Calu3 (cell line): ENCODE results near the gene TRIM41. TPM values are rescaled to one million over a fixed set of nuclear protein-coding genes. Genes with fewer than 3 reads are reported as not detected.

Experiments used
- BruUV-seq: library from RNA; stranded (reverse); fragments of 400-500 nt; replicated peaks from 2 replicates; lab custom pipeline; 2021; lab: Mats Ljungman, UMichigan
- CTCF ChIA-PET: fragments of 300-600 bp; sonication (Branson Sonifier 250); formaldehyde crosslinking; loops from one replicate; lab custom pipeline; 2022; ENCODE audit warnings: antibody characterized with exemption; lab: Charles Lee
- DNase-seq: peaks from one replicate; pipeline ENCODE4 v3.0.0; 2022
- H3K27ac Mint-ChIP-seq: one replicate; pipeline ENCODE4 v1.8.0; 2022; ENCODE audit warnings: mixed read lengths; ENCODE audit not compliant: unreplicated experiment
- H3K27me3 Mint-ChIP-seq: one replicate; pipeline ENCODE4 v1.8.0; 2022; ENCODE audit warnings: mixed read lengths; ENCODE audit not compliant: unreplicated experiment
- H3K36me3 Mint-ChIP-seq: one replicate; pipeline ENCODE4 v1.8.0; 2022; ENCODE audit warnings: mild to moderate bottlenecking, moderate library complexity, mixed read lengths; ENCODE audit not compliant: insufficient read depth, unreplicated experiment
- H3K4me1 Mint-ChIP-seq: one replicate; pipeline ENCODE4 v1.8.0; 2022; ENCODE audit warnings: mild to moderate bottlenecking, low read depth, mixed read lengths; ENCODE audit not compliant: unreplicated experiment
- H3K4me3 Mint-ChIP-seq: one replicate; pipeline ENCODE4 v1.8.0; 2022; ENCODE audit warnings: mild to moderate bottlenecking, low read depth, moderate library complexity, mixed read lengths; ENCODE audit not compliant: unreplicated experiment
- H3K9me3 Mint-ChIP-seq: one replicate; pipeline ENCODE4 v1.8.0; 2022; ENCODE audit warnings: low read depth, mixed read lengths; ENCODE audit not compliant: unreplicated experiment
- CTCF ChIP-seq: fragments of 200-600 bp; IDR thresholded peaks from one replicate; pipeline ENCODE4 v1.8.0; 2022; ENCODE audit warnings: antibody characterized with exemption; ENCODE audit not compliant: unreplicated experiment
- intact Hi-C: fragments of 100-400 bp; cut with micrococcal nuclease; formaldehyde crosslinking; loops from one replicate; pipeline ENCODE4 v1.10.0; 2022; ENCODE audit not compliant: unreplicated experiment
- total RNA-seq: library from RNA; stranded (reverse); gene quantifications from 2 replicates; pipeline ENCODE4 v1.2.3, GENCODE V29; 2022

Gene TRIM41
- total RNA-seq, 1 experiment from 2014 or later: 33.5 TPM

- CTCF ChIA-PET: interaction anchor here (0.9 kb wide), 1 partner anchor 9 kb away, joined by 3 read pairs; no protein-coding TSS in a partner anchor
- peak overlapping the region; percentile 68 for H3K4me3 Mint-ChIP-seq
- H3K27ac Mint-ChIP-seq: peak overlapping the region; percentile 45
- H3K4me1 Mint-ChIP-seq: peaks cover 43% of the 10 kb centered on the region
- intact Hi-C loops: no loop called here
- no peak for DNase-seq
- H3K27me3 Mint-ChIP-seq: peaks cover 8% of the 10 kb centered on the region
- no peaks in the 10 kb centered on the region for H3K9me3 Mint-ChIP-seq
- no TSS peak for BruUV-seq
- TF ChIP-seq CTCF: no peak
- peaks cover 39% of the 10 kb centered on the region for H3K36me3 Mint-ChIP-seq
Measured at GRCh38 chr5:181215997-181216989, 6.8 kb upstream of the TRIM41 start.

DNA sequence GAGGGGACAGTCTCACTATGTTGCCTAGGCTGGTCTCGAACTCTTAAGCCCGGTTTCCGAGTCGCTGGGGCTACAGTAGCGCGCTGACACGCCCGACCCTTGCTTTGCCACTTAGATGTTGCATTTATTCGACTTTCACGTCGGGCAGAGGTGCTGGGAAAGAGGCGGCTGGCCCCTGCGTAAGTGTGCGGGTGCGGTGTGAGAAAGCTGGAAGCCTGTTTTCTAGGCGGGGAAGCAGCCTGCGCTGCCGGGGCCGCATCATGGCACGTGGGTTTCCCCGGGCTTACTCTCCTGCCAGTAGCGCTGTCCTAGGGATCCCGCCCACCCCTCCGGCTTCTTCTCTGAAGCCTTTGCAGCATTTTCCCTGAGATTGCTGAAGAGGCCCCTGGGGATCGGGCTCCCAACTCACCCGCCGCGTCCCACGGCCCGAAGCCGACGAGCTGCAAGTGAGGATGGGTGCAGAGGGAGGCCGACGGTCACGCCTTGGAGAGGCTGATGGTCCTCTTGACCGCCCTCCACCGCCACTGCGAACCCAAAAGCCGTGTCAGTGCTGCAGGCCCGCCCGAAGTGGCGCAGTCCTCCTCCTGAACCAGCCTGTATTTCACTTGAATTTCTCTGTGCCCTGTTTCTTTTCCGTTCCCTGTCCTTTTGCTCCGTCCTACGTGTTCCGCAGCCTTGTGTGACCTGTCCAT is 5.8 kb upstream of the TRIM41 start:
- no peak for TF ChIP-seq CTCF
- Mint-ChIP-seq H3K27ac (peak overlapping the region; percentile 91), H3K9me3 (no peaks in the 10 kb centered on the region), H3K4me1 (peaks cover 47% of the 10 kb centered on the region), H3K36me3 (peaks cover 49% of the 10 kb centered on the region), H3K4me3 (peak overlapping the region; percentile 68), H3K27me3 (peaks cover 8% of the 10 kb centered on the region)
- DNase-seq: peak; percentile 67
- CTCF ChIA-PET: interaction anchor here (0.7 kb wide), 1 partner anchor 10 kb away, joined by 3 read pairs; no protein-coding TSS in a partner anchor
- intact Hi-C loops: no loop called here
- BruUV-seq: no TSS peak

- BruUV-seq: no TSS peak
- no peak for TF ChIP-seq CTCF
- Mint-ChIP-seq H3K36me3 (peaks cover 54% of the 10 kb centered on the region), H3K9me3 (no peaks in the 10 kb centered on the region), H3K4me1 (peaks cover 51% of the 10 kb centered on the region), H3K4me3 (peak overlapping the region; percentile 68), H3K27me3 (peaks cover 8% of the 10 kb centered on the region), H3K27ac (peak overlapping the region; percentile 91)
- DNase-seq: peak; percentile 70
- intact Hi-C loops: loop anchor here (1.0 kb wide), 1 partner anchor 10 kb away; no protein-coding TSS in a partner anchor
- CTCF ChIA-PET: interaction anchor here (0.7 kb wide), 1 partner anchor 10 kb away, joined by 3 read pairs; no protein-coding TSS in a partner anchor
Measured at GRCh38 chr5:181217803-181218062, 5.3 kb upstream of the TRIM41 start.

DNA sequence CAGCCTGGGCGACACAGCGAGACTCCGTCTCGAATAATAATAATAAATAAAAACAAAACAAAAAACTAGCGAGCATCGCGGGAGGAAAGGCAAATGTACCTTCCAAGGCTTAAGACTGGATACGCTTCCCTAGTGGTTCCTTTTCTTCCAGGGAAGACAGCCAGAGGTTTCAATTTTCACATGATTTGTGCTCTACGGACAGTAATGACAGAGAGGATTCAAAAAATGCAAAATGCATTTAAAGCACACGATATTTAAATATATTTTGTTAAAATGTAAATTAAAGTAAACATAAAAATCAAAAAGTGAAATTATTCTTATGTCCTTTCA is 4.3 kb upstream of the TRIM41 start:
- no peak for TF ChIP-seq CTCF
- H3K36me3 Mint-ChIP-seq: peaks cover 64% of the 10 kb centered on the region
- no TSS peak for BruUV-seq
- H3K4me3 Mint-ChIP-seq: peak overlapping the region; percentile 68
- H3K27ac Mint-ChIP-seq: peak overlapping the region; percentile 91
- peaks cover 5% of the 10 kb centered on the region for H3K27me3 Mint-ChIP-seq
- H3K4me1 Mint-ChIP-seq: peaks cover 49% of the 10 kb centered on the region
- no peaks in the 10 kb centered on the region for H3K9me3 Mint-ChIP-seq
- CTCF ChIA-PET: no interaction called here
- intact Hi-C loops: loop anchor here (1.0 kb wide), 1 partner anchor 11 kb away; no protein-coding TSS in a partner anchor
- no peak for DNase-seq
